HG03025 (cell line): ENCODE data around the gene CSPG4.
"Not testable (repeated sequence)": the region's sequence is repeated elsewhere in the genome, so short reads cannot be mapped to it uniquely, and the experiment has no call there.

ENCODE experiments used
- ATAC-seq: cut with Tn5 transposase; IDR thresholded peaks from one replicate; pipeline ENCODE4 v1.9.1; 2021; ENCODE audit warnings: mild to moderate bottlenecking, moderate library complexity; ENCODE audit not compliant: unreplicated experiment, low FRiP score

CSPG4 gene

GRCh38 chr15:75692311-75692710 lies 20.3 kb downstream of the CSPG4 start:
- ATAC-seq, result not testable (repeated sequence)

- ATAC-seq, result not testable (repeated sequence)
Measured at GRCh38 chr15:75689429-75689828, 23.2 kb downstream of the CSPG4 start.

- ATAC-seq, result no peak
Measured at GRCh38 chr15:75688831-75689230, 23.8 kb downstream of the CSPG4 start.

- ATAC-seq, result no peak
Measured at GRCh38 chr15:75688278-75688557, 24.4 kb downstream of the CSPG4 start.

- ATAC-seq, result no peak
Measured at GRCh38 chr15:75687486-75688277, 25.0 kb downstream of the CSPG4 start.

- ATAC-seq, result not testable (repeated sequence)
Measured at GRCh38 chr15:75686212-75686642, 26.4 kb downstream of the CSPG4 start.

GRCh38 chr15:75685195-75685594 lies 27.5 kb downstream of the CSPG4 start:
- no peak for ATAC-seq

- ATAC-seq, result no peak
Measured at GRCh38 chr15:75684648-75685047, 28.0 kb downstream of the CSPG4 start.

GRCh38 chr15:75683646-75684312 lies 28.9 kb downstream of the CSPG4 start:
- ATAC-seq, result not testable (repeated sequence)

- ATAC-seq, result no peak
Measured at GRCh38 chr15:75682181-75683135, 30.2 kb downstream of the CSPG4 start.

GRCh38 chr15:75680007-75680789 lies 32.5 kb downstream of the CSPG4 start:
- ATAC-seq, result no peak

- ATAC-seq, result not testable (repeated sequence)
Measured at GRCh38 chr15:75678324-75678690, 34.3 kb downstream of the CSPG4 start.

GRCh38 chr15:75677465-75678323 lies 35.0 kb downstream of the CSPG4 start:
- no peak for ATAC-seq

GRCh38 chr15:75676688-75677464 lies 35.8 kb downstream of the CSPG4 start:
- no peak for ATAC-seq

GRCh38 chr15:75675579-75676404 lies 36.9 kb downstream of the CSPG4 start:
- ATAC-seq, result no peak

- ATAC-seq, result no peak
Measured at GRCh38 chr15:75674366-75674765, 38.3 kb downstream of the CSPG4 start.

GRCh38 chr15:75673426-75674235 lies 39.0 kb downstream of the CSPG4 start:
- no peak for ATAC-seq
